CD4-positive, alpha-beta T cell (primary cell): ENCODE results near the gene LMTK3. TPM values are rescaled to one million over a fixed set of nuclear protein-coding genes. Genes with fewer than 3 reads are reported as not detected.

Source experiments
- ATAC-seq: fragments of 200-7000 bp; cut with Tn5 transposase; one replicate; pipeline ENCODE4 v1.10.0; 2022; ENCODE audit warnings: mild to moderate bottlenecking; ENCODE audit not compliant: poor library complexity
- CTCF ChIA-PET: fragments of 350-600 bp; sonication (Branson Sonifier 250); formaldehyde crosslinking; loops from one replicate; lab custom pipeline; 2021; ENCODE audit warnings: antibody characterized with exemption, inconsistent platforms; lab: Charles Lee
- POLR2A ChIA-PET: fragments of 350-600 bp; sonication (Branson Sonifier 250); formaldehyde crosslinking; loops from one replicate; lab custom pipeline; 2021; ENCODE audit warnings: antibody characterized with exemption, inconsistent platforms; lab: Charles Lee
- DNase-seq, 14 experiments: peaks; one replicate each; pipeline ENCODE4 v3.0.0-alpha.2; 2013 to 2020; ENCODE audit warnings: mixed read lengths in 2 of 14
- H3K27ac ChIP-seq, 2 donors: one replicate each; pipeline versions ENCODE4 v1.5.1 to v1.7.0; 2013; ENCODE audit warnings: low read length in 2 of 2, low read depth in 1 of 2, mild to moderate bottlenecking in 1 of 2
- H3K27me3 ChIP-seq, 2 experiments: 1 replicate in 1 of 2; 2 replicates in 1 of 2; pipeline versions ENCODE4 v1.6.1 to v1.7.0; 2013; ENCODE audit warnings: low read length in 2 of 2, control low read depth in 1 of 2, mild to moderate bottlenecking in 1 of 2, moderate library complexity in 1 of 2; ENCODE audit not compliant: insufficient read depth in 2 of 2, control insufficient read depth in 1 of 2
- H3K36me3 ChIP-seq: one replicate; pipeline ENCODE4 v1.6.1; 2013; ENCODE audit warnings: low read length, control low read depth; ENCODE audit not compliant: insufficient read depth
- H3K4me1 ChIP-seq: one replicate; pipeline ENCODE4 v1.6.1; 2013; ENCODE audit warnings: low read length, control low read depth; ENCODE audit not compliant: insufficient read depth
- H3K4me3 ChIP-seq: one replicate; pipeline ENCODE4 v1.5.1; 2013; ENCODE audit warnings: mild to moderate bottlenecking, low read length, moderate library complexity
- H3K9me3 ChIP-seq, 2 experiments: 1 replicate in 1 of 2; 2 replicates in 1 of 2; pipeline versions ENCODE4 v1.6.1 to v1.7.0; 2013; ENCODE audit warnings: low read length in 2 of 2, mild to moderate bottlenecking in 2 of 2, control low read depth in 1 of 2, moderate library complexity in 1 of 2; ENCODE audit not compliant: control insufficient read depth in 1 of 2, insufficient read depth in 1 of 2
- H3K27ac Mint-ChIP-seq: one replicate; pipeline ENCODE4 v1.8.0; 2020; ENCODE audit warnings: mixed read lengths
- H3K27me3 Mint-ChIP-seq: one replicate; pipeline ENCODE4 v1.8.0; 2021; ENCODE audit warnings: mixed read lengths
- H3K36me3 Mint-ChIP-seq: one replicate; pipeline ENCODE4 v1.8.0; 2021; ENCODE audit warnings: low read depth, mixed read lengths
- H3K4me1 Mint-ChIP-seq: one replicate; pipeline ENCODE4 v1.8.0; 2021; ENCODE audit warnings: low read depth, mixed read lengths
- H3K4me3 Mint-ChIP-seq: one replicate; pipeline ENCODE4 v1.8.0; 2020; ENCODE audit warnings: mild to moderate bottlenecking, mixed read lengths
- H3K9me3 Mint-ChIP-seq: one replicate; pipeline ENCODE4 v1.8.0; 2020; ENCODE audit warnings: mixed read lengths
- CTCF ChIP-seq: fragments of 200-600 bp; IDR thresholded peaks from one replicate; pipeline ENCODE4 v1.8.0; 2022; ENCODE audit warnings: antibody characterized with exemption, mild to moderate bottlenecking
- intact Hi-C, 2 experiments: fragments of 100-400 bp; cut with DNase I in 1 of 2; cut with micrococcal nuclease in 1 of 2; formaldehyde crosslinking; loops; one replicate each; pipeline versions ENCODE4 v1.15.1 to v1.9.0; 2023 to 2025; cut with DNase I, micrococcal nuclease
- total RNA-seq, 174 experiments: library from RNA in 2 of 174; stranded (reverse) in 2 of 174; gene quantifications; one replicate each; pipeline ENCODE4 v1.2.3 and lab custom pipeline; 2021 to 2026

Gene LMTK3
- total RNA-seq, 2 experiments from 2014 or later, result 15.6 to 18.9 TPM

DNA sequence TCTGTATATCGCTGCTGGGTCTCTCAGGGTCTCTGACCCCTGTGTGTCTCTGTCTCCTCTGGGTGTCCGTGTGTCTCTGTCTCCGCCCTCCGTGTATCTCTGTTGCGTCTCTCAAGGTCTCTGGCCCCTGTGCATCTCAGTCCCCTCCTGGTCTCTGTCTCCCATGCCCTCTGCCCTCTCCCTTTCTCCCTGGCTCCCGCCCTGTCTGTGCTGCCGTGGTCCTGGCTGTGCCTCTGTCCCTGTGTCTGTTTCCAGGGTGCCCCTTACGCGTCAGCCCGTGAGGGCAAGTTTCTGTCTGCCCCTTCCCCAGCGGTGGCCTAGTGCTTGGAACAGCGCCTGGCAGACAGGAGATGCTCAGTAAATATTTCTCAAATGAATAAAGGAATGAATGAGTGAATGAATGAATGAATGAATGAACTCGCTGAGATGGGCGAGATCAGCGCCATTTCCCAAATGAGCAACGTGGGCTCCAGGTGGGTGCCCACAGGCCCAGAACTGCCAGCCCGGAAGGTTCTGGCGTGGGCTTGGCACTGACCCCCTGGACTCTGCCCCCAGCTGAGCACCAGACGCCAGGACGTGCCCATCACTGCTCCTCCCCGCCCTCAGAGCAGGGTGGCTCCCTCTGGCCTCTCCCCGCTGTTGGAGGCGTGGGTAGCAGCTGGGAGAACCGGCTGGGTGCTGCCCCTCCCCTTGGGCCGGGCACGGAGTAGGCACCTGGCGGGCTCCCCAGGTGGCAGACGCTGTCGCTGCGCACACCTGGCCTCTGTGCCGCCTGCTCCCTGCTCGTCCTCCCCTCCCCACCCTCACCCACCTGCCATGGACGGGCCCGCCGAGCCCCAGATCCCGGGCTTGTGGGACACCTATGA, 40.0 kb upstream of the LMTK3 start, which contains the start of gene SULT2B1:
TSS of gene SULT2B1 (plus strand) at position 736 of the 866 bp plus-strand sequence. CDS start at position 817, 81 bp downstream.
- Mint-ChIP-seq H3K27me3 (peaks cover 11% of the 10 kb centered on the region), H3K4me3 (no peak within 1 kb of the TSS), H3K4me1 (no peaks in the 10 kb centered on the region), H3K9me3 (no peaks in the 10 kb centered on the region), H3K27ac (no peak within 1 kb of the TSS), H3K36me3 (no peaks in the 10 kb centered on the region)
- ATAC-seq (no peak), DNase-seq (no peak)
- H3K36me3 ChIP-seq, result no peaks in the 10 kb centered on the region
- intact Hi-C loops, result no loop called here
- H3K4me3 ChIP-seq, result no peak within 1 kb of the TSS
- H3K27me3 ChIP-seq, result no peaks in the 10 kb centered on the region
- ChIA-PET CTCF (no interaction called here), POLR2A (no interaction called here)
- H3K4me1 ChIP-seq, result no peaks in the 10 kb centered on the region
- no peak for TF ChIP-seq CTCF
- H3K9me3 ChIP-seq, result peaks cover 0 to 5% of the 10 kb centered on the region in 2 experiments
- H3K27ac ChIP-seq, result no peak within 1 kb of the TSS

- Mint-ChIP-seq H3K27ac (no peak overlapping the region), H3K9me3 (no peaks in the 10 kb centered on the region), H3K27me3 (peaks cover 6% of the 10 kb centered on the region), H3K4me1 (no peaks in the 10 kb centered on the region), H3K4me3 (no peak overlapping the region), H3K36me3 (no peaks in the 10 kb centered on the region)
- ChIA-PET POLR2A (no interaction called here), CTCF (no interaction called here)
- intact Hi-C loops, result loop anchor here in 1 of 2 experiments (1.0 kb wide), 1 partner anchor 24 kb away; no protein-coding TSS in a partner anchor
- Histone ChIP-seq H3K27ac (no peak overlapping the region), H3K36me3 (no peaks in the 10 kb centered on the region), H3K27me3 (peaks cover 0 to 2% of the 10 kb centered on the region in 2 experiments), H3K4me3 (no peak overlapping the region), H3K4me1 (no peaks in the 10 kb centered on the region), H3K9me3 (peaks cover 0 to 5% of the 10 kb centered on the region in 2 experiments)
- DNase-seq (no peak), ATAC-seq (no peak)
- TF ChIP-seq CTCF, result no peak
Measured at GRCh38 chr19:48549380-48549779, 37.7 kb upstream of the LMTK3 start.

- Histone ChIP-seq H3K4me1 (no peaks in the 10 kb centered on the region), H3K36me3 (no peaks in the 10 kb centered on the region), H3K9me3 (peaks cover 0 to 5% of the 10 kb centered on the region in 2 experiments), H3K4me3 (no peak overlapping the region), H3K27ac (no peak overlapping the region), H3K27me3 (peaks cover 0 to 2% of the 10 kb centered on the region in 2 experiments)
- TF ChIP-seq CTCF, result no peak
- Mint-ChIP-seq H3K27ac (no peak overlapping the region), H3K4me1 (no peaks in the 10 kb centered on the region), H3K9me3 (no peaks in the 10 kb centered on the region), H3K27me3 (peaks cover 6% of the 10 kb centered on the region), H3K4me3 (no peak overlapping the region), H3K36me3 (no peaks in the 10 kb centered on the region)
- DNase-seq (no peak), ATAC-seq (no peak)
- POLR2A ChIA-PET, result no interaction called here
- CTCF ChIA-PET, result no interaction called here
- intact Hi-C loops, result no loop called here
Measured at GRCh38 chr19:48548253-48548911, 36.7 kb upstream of the LMTK3 start.
